Spleen (tissue), 11 donors: ENCODE results near the gene ZNF576. TPM values are rescaled to one million over a fixed set of nuclear protein-coding genes. Genes with fewer than 3 reads are reported as not detected.

Source experiments
- DNase-seq: peaks from one replicate; pipeline ENCODE4 v3.0.0-alpha.2; 2020
- H3K27ac ChIP-seq, 8 donors: fragments of 200-600 bp; sonication (generic) in 7 of 8; 1 replicate in 4 of 8; 2 replicates in 4 of 8; pipeline versions ENCODE4 v1.5.0 to v1.8.0; 2016 to 2021; ENCODE audit warnings: inconsistent platforms in 4 of 8, mild to moderate bottlenecking in 4 of 8, moderate library complexity in 1 of 8
- H3K27me3 ChIP-seq, 7 donors: fragments of 200-600 bp; sonication (generic) in 6 of 7; replicated peaks in 1 of 7; 1 replicate in 4 of 7; 2 replicates in 3 of 7; pipeline versions ENCODE4 v1.5.0 to v1.8.0; 2016 to 2021; ENCODE audit warnings: inconsistent platforms in 3 of 7, mild to moderate bottlenecking in 1 of 7
- H3K36me3 ChIP-seq, 6 donors: fragments of 200-600 bp; sonication (generic) in 5 of 6; 1 replicate in 4 of 6; 2 replicates in 2 of 6; pipeline versions ENCODE4 v1.5.0 to v1.8.0; 2016 to 2021; ENCODE audit warnings: inconsistent platforms in 2 of 6
- H3K4me1 ChIP-seq, 6 donors: fragments of 200-600 bp; sonication (generic) in 5 of 6; 1 replicate in 3 of 6; 2 replicates in 3 of 6; pipeline versions ENCODE4 v1.5.0 to v1.8.0; 2016 to 2021; ENCODE audit warnings: inconsistent platforms in 3 of 6
- H3K4me3 ChIP-seq, 8 donors: fragments of 200-600 bp; sonication (generic) in 7 of 8; 1 replicate in 4 of 8; 2 replicates in 4 of 8; pipeline versions ENCODE4 v1.5.0 to v1.8.0; 2016 to 2021; ENCODE audit warnings: inconsistent platforms in 4 of 8, mild to moderate bottlenecking in 4 of 8, moderate library complexity in 2 of 8
- H3K9me3 ChIP-seq, 8 donors: fragments of 200-600 bp; sonication (generic) in 7 of 8; 1 replicate in 4 of 8; 2 replicates in 4 of 8; pipeline versions ENCODE4 v1.5.0 to v1.8.0; 2016 to 2021; ENCODE audit warnings: inconsistent platforms in 4 of 8
- CTCF ChIP-seq, 11 experiments: fragments of 200-600 bp in 7 of 11; fragments of 450-650 bp in 4 of 11; sonication (generic) in 4 of 11; IDR thresholded peaks in 8 of 11; conservative IDR thresholded peaks in 3 of 11; 1 replicate in 7 of 11; 2 replicates in 4 of 11; pipeline versions ENCODE4 v1.4.0 to v1.8.0; 2016 to 2021; ENCODE audit warnings: antibody characterized with exemption in 11 of 11, inconsistent platforms in 4 of 11, mild to moderate bottlenecking in 1 of 11
- POLR2A ChIP-seq, 3 donors: fragments of 450-650 bp; IDR thresholded peaks; one replicate each; pipeline ENCODE4 v1.5.1; 2017; ENCODE audit warnings: antibody characterized with exemption in 3 of 3, mild to moderate bottlenecking in 1 of 3
- POLR2AphosphoS5 ChIP-seq, 3 donors: sonication (generic); formaldehyde crosslinking; IDR thresholded peaks; one replicate each; pipeline ENCODE4 v1.5.1; 2017; ENCODE audit warnings: antibody characterized with exemption in 3 of 3
- WGBS, 5 donors: extraction: QIAGEN DNeasy Blood & Tissue Kit in 3 of 5; methylation state at CpG; one replicate each; pipeline versions ENCODE4 v1.1.5 to v1.1.7; 2013 to 2018; 5-methylcytosine and 5-hydroxymethylcytosine counted together
- intact Hi-C: fragments of 100-400 bp; cut with DNase I; formaldehyde crosslinking; loops from one replicate; pipeline ENCODE4 v1.15.0; 2023; ENCODE audit warnings: low total_unique reads
- polyA plus RNA-seq, 3 donors: library from polyadenylated mRNA; stranded (reverse); fragments of 200-250 nt; gene quantifications; one replicate each; pipeline ENCODE4 v1.2.1, GENCODE V29; 2013
- total RNA-seq, 7 donors: library from RNA; depleted of rRNA in 3 of 7; stranded (reverse); fragments of >200 nt in 3 of 7; fragmentation: NEBNext Ultra II Directional in 4 of 7; extraction: Animal tissue kit (Norgen Biotek cat#: 25700) in 4 of 7; gene quantifications; one replicate each; pipeline versions ENCODE4 v1.1.0 to v1.2.1, GENCODE V29; 2016 to 2021
- donor health status: healthy with polysubstance abuse.
- donor health status: DM: no; HTN: no; CAD: no; lungs with moderate emphysema.
- donor health status: DM: no; HTN: no; CAD: no.
- donor health status: Bipolar disorder and iron deficiency.
- donor health status: healthy.
- donor health status: DM: no; HTN: no; CAD: no.
- donor health status: DM: yes; HTN: yes; CAD: no.

The ZNF576 gene
- total and polyA plus RNA-seq, 10 donors: 6.9 to 14.7 (median 11.5) TPM

- TF ChIP-seq CTCF (IDR thresholded peaks at IDR 0.05 in 8 of 11, conservative IDR thresholded peaks at IDR 0.05 in 3 of 11) (no peak), POLR2AphosphoS5 (IDR thresholded peaks at IDR 0.05) (no peak), POLR2A (IDR thresholded peaks at IDR 0.05) (no peak)
- Histone ChIP-seq H3K4me3 (no peak overlapping the region), H3K27ac (no peak overlapping the region), H3K9me3 (peaks cover 0 to 5% (median 0%) of the 10 kb centered on the region in 8 donors), H3K4me1 (peaks cover 0 to 21% (median 16%) of the 10 kb centered on the region in 6 donors), H3K27me3 (peaks cover 0 to 42% (median 9%) of the 10 kb centered on the region in 7 donors), H3K36me3 (peaks cover 0 to 20% (median 0%) of the 10 kb centered on the region in 6 donors)
- no peak for DNase-seq
- intact Hi-C loops: no loop called here
- 74 to 89% (median 86%) methylated on average over 4 of the region's 4 CpGs for WGBS, 5 donors
Observed at GRCh38 chr19:43642531-43642930, 46.1 kb downstream of the ZNF576 start.

GRCh38 chr19:43643326-43643725, 46.9 kb downstream of the ZNF576 start:
- peaks cover 0 to 21% (median 16%) of the 10 kb centered on the region in 6 donors for H3K4me1 ChIP-seq
- WGBS, 5 donors: 75 to 82% (median 80%) methylated on average over 3 of the region's 3 CpGs
- no peak overlapping the region for H3K4me3 ChIP-seq
- DNase-seq: no peak
- peaks cover 0 to 5% (median 0%) of the 10 kb centered on the region in 8 donors for H3K9me3 ChIP-seq
- H3K36me3 ChIP-seq: peaks cover 0 to 28% (median 4%) of the 10 kb centered on the region in 6 donors
- H3K27me3 ChIP-seq: peaks cover 0 to 34% (median 9%) of the 10 kb centered on the region in 7 donors
- TF ChIP-seq POLR2A (IDR thresholded peaks at IDR 0.05) (no peak), CTCF (IDR thresholded peaks at IDR 0.05 in 8 of 11, conservative IDR thresholded peaks at IDR 0.05 in 3 of 11) (no peak), POLR2AphosphoS5 (IDR thresholded peaks at IDR 0.05) (no peak)
- H3K27ac ChIP-seq: no peak overlapping the region
- intact Hi-C loops: no loop called here

- intact Hi-C loops: no loop called here
- peaks cover 0 to 12% (median 9%) of the 10 kb centered on the region in 6 donors for H3K4me1 ChIP-seq
- peaks cover 0 to 36% (median 12%) of the 10 kb centered on the region in 6 donors for H3K36me3 ChIP-seq
- WGBS, 5 donors: 79 to 90% (median 85%) methylated on average over 13 of the region's 13 CpGs
- no peak overlapping the region for H3K27ac ChIP-seq
- peaks cover 0 to 26% (median 9%) of the 10 kb centered on the region in 7 donors for H3K27me3 ChIP-seq
- H3K9me3 ChIP-seq: peaks cover 0 to 5% (median 0%) of the 10 kb centered on the region in 8 donors
- no peak overlapping the region for H3K4me3 ChIP-seq
- no peak for DNase-seq
- TF ChIP-seq CTCF (IDR thresholded peaks at IDR 0.05 in 8 of 11, conservative IDR thresholded peaks at IDR 0.05 in 3 of 11) (no peak), POLR2A (IDR thresholded peaks at IDR 0.05) (no peak), POLR2AphosphoS5 (IDR thresholded peaks at IDR 0.05) (no peak)
Observed at GRCh38 chr19:43644181-43644580, 47.8 kb downstream of the ZNF576 start.

GRCh38 chr19:43648633-43649032, 52.2 kb downstream of the ZNF576 start:
- Histone ChIP-seq H3K27ac (no peak overlapping the region), H3K36me3 (peaks cover 0 to 81% (median 32%) of the 10 kb centered on the region in 6 donors), H3K4me1 (peaks cover 0 to 11% (median 5%) of the 10 kb centered on the region in 6 donors), H3K9me3 (peaks cover 0 to 5% (median 0%) of the 10 kb centered on the region in 8 donors), H3K4me3 (no peak overlapping the region), H3K27me3 (no peaks in the 10 kb centered on the region)
- intact Hi-C loops: no loop called here
- WGBS, 5 donors: 88 to 95% (median 93%) methylated on average over 6 of the region's 6 CpGs
- TF ChIP-seq CTCF (IDR thresholded peaks at IDR 0.05 in 8 of 11, conservative IDR thresholded peaks at IDR 0.05 in 3 of 11): no peak
- TF ChIP-seq POLR2A (IDR thresholded peaks at IDR 0.05): no peak
- no peak for TF ChIP-seq POLR2AphosphoS5 (IDR thresholded peaks at IDR 0.05)
- DNase-seq: no peak
